ENCODE data around the gene AMOTL1.

AMOTL1 gene

DNA sequence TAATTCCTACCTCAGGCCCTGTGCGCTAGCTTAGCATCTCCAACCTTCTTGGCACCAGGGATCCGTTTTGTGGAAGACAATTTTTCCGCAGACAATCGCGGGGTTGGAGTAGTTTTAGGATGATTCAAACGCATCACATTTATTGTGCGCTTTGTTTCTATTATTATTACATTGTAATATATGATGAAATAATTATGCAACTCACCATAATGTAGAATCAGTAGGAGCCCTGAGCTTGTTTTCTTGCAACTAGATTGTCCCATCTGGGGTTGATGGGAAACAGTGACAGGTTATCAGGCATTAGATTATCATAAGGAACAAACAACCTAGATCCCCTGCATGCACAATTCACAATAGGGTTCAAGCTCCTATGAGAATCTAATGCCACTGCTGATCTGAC is 52.3 kb downstream of the AMOTL1 start:
- H3K27me3 ChIP-seq (ENCODE audit: control insufficient read depth, insufficient read depth, low read length), result no peaks in the 10 kb centered on the region
- H3K9ac ChIP-seq (ENCODE audit: low read depth, low read length), result no peak overlapping the region
- H3K4me1 ChIP-seq (ENCODE audit: control insufficient read depth, insufficient read depth, low read length), result no peaks in the 10 kb centered on the region
- peaks cover 12% of the 10 kb centered on the region for H3K36me3 ChIP-seq (ENCODE audit: control insufficient read depth, insufficient read depth, low read length)
- H3K9me3 ChIP-seq (ENCODE audit: control insufficient read depth, insufficient read depth, low read length), result peaks cover 18% of the 10 kb centered on the region
- no peak overlapping the region for H3K4me3 ChIP-seq (ENCODE audit: low read depth, low read length)

DNA sequence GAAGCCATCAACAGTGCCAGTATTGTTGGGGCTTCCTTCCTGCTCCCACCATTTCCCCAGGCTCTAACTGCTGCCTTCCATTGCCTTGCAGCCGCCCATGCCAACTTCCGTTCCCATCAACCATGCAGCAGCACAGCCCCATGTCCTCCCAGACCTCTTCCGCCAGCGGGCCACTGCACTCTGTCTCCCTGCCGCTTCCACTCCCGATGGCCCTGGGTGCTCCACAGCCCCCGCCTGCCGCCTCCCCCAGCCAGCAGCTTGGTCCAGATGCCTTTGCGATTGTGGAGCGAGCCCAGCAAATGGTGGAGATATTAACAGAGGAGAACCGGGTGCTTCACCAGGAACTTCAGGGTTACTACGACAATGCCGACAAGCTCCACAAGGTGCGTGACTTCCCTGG is 53.3 kb downstream of the AMOTL1 start:
- Histone ChIP-seq H3K4me3 (ENCODE audit: low read depth, low read length) (no peak overlapping the region), H3K27me3 (ENCODE audit: control insufficient read depth, insufficient read depth, low read length) (no peaks in the 10 kb centered on the region), H3K36me3 (ENCODE audit: control insufficient read depth, insufficient read depth, low read length) (peaks cover 12% of the 10 kb centered on the region), H3K9me3 (ENCODE audit: control insufficient read depth, insufficient read depth, low read length) (peaks cover 13% of the 10 kb centered on the region), H3K4me1 (ENCODE audit: control insufficient read depth, insufficient read depth, low read length) (peaks cover 2% of the 10 kb centered on the region), H3K9ac (ENCODE audit: low read depth, low read length) (no peak overlapping the region)

DNA sequence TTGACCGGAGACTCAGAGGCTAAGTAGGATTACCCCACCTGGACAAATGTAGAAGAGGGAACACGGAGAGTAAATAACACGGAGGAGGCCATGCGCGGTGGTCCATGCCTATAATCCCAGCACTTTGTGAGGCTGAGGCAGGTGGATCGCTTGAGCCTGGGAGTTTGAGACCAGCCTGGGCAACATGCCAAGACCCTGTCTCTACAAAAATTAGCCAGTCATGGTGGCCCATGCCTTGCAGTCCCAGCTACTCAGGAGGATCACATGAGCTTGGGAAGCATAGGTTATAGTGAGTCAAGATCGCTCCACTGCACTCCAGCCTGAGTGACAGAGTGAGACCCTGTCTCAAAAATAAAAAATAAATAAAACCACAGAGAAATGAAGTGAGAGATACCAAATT is 53.9 kb downstream of the AMOTL1 start:
- Histone ChIP-seq H3K4me1 (ENCODE audit: control insufficient read depth, insufficient read depth, low read length) (peaks cover 3% of the 10 kb centered on the region), H3K4me3 (ENCODE audit: low read depth, low read length) (no peak overlapping the region), H3K36me3 (ENCODE audit: control insufficient read depth, insufficient read depth, low read length) (peaks cover 9% of the 10 kb centered on the region), H3K9ac (ENCODE audit: low read depth, low read length) (no peak overlapping the region), H3K27me3 (ENCODE audit: control insufficient read depth, insufficient read depth, low read length) (no peaks in the 10 kb centered on the region), H3K9me3 (ENCODE audit: control insufficient read depth, insufficient read depth, low read length) (peaks cover 8% of the 10 kb centered on the region)

DNA sequence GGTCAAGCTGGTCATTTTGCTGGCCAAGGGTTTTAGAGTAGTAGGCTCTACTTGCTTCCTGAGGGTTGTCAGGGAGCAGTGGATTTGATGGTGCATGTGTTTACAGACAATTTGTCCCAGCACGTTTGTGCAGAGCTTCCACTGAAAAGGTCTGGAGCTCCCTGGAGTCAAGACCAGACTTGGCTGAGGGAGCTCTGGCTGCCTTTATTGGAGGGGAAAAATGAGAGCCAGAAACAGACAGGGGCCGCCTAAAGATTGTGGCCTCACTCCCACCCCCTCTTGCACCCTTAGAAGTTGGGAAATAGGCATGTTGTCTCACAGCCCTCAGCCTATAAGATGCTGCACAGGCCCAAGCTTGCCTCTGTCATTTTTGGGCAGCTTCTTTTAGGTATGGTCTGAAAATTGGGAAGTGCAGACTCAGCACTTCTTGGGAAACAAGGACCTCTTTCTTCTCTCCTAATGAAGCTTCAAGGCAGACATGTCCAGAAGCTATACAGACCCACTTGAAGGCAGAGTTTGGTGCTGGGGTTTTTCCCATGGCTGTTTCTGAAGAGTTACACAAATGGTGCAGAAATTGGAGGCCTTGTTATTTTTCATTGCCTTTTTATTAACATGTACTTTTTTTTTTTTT is 55.1 kb downstream of the AMOTL1 start:
- Histone ChIP-seq H3K4me3 (ENCODE audit: low read depth, low read length) (no peak overlapping the region), H3K27me3 (ENCODE audit: control insufficient read depth, insufficient read depth, low read length) (no peaks in the 10 kb centered on the region), H3K4me1 (ENCODE audit: control insufficient read depth, insufficient read depth, low read length) (peaks cover 3% of the 10 kb centered on the region), H3K9ac (ENCODE audit: low read depth, low read length) (no peak overlapping the region), H3K9me3 (ENCODE audit: control insufficient read depth, insufficient read depth, low read length) (peaks cover 3% of the 10 kb centered on the region), H3K36me3 (ENCODE audit: control insufficient read depth, insufficient read depth, low read length) (peaks cover 9% of the 10 kb centered on the region)

DNA sequence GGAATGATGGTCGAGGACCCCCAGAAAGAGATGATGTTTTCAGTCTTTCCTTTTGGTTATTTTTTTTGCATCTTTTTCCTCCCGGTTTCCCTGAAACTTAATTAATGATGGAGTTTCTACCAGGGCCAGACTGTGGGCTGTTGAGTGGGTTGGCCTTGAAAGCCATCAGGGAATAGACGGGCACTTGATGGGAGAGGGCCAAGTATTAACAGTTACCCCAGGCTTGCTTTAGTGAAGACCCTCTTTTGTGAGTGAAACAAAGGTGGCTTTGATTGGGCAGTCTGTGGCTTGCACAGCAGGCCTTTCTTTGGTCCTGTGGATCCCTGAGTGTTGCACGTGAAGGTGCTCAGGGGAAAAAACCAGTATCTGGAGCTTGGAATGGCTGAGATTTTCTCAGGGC is 56.9 kb downstream of the AMOTL1 start:
- H3K9me3 ChIP-seq (ENCODE audit: control insufficient read depth, insufficient read depth, low read length), result no peaks in the 10 kb centered on the region
- H3K4me3 ChIP-seq (ENCODE audit: low read depth, low read length), result no peak overlapping the region
- H3K36me3 ChIP-seq (ENCODE audit: control insufficient read depth, insufficient read depth, low read length), result peaks cover 9% of the 10 kb centered on the region
- H3K4me1 ChIP-seq (ENCODE audit: control insufficient read depth, insufficient read depth, low read length), result peaks cover 3% of the 10 kb centered on the region
- H3K9ac ChIP-seq (ENCODE audit: low read depth, low read length), result no peak overlapping the region
- H3K27me3 ChIP-seq (ENCODE audit: control insufficient read depth, insufficient read depth, low read length), result no peaks in the 10 kb centered on the region

DNA sequence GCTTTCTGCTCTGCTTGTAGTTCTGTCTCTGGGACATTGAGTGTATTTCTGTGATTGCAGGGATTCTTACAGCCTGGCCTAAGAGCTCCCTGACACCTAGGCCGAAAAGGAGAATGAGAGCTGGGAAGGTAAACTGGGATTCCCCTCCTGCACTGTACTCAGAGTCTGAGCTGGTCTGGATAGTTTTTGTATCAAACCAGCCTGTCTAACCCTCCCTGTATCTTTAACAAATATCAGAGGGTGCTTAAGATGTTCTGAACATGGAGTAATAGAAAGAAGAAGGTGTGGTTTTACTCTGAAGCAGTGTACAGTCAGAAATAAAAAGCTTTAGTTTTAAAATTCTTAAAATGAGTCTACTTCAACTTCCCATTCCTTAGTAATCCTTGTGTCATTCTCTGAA is 57.3 kb downstream of the AMOTL1 start:
- no peak overlapping the region for H3K4me3 ChIP-seq (ENCODE audit: low read depth, low read length)
- H3K9ac ChIP-seq (ENCODE audit: low read depth, low read length), result no peak overlapping the region
- H3K9me3 ChIP-seq (ENCODE audit: control insufficient read depth, insufficient read depth, low read length), result no peaks in the 10 kb centered on the region
- no peaks in the 10 kb centered on the region for H3K27me3 ChIP-seq (ENCODE audit: control insufficient read depth, insufficient read depth, low read length)
- H3K4me1 ChIP-seq (ENCODE audit: control insufficient read depth, insufficient read depth, low read length), result peaks cover 3% of the 10 kb centered on the region
- peaks cover 6% of the 10 kb centered on the region for H3K36me3 ChIP-seq (ENCODE audit: control insufficient read depth, insufficient read depth, low read length)

DNA sequence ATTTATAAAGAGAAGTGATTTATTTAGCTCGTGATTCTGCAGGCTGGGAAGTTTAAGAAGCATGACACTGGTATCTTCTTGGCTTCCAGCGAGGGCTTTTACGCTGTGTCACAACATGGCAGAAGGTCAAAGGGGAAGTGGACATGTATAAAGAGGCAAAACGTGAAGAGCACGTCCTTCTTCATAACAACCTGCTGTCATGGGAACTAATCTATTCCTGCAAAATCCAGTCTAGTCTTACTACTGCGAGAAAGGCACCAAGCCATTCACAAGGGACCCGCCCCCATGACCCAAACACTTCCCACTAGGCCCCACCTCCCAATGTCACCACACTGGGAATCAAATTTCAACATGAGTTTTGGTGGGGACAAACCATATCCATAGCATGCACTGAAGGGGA is 58.3 kb downstream of the AMOTL1 start:
- H3K9ac ChIP-seq (ENCODE audit: low read depth, low read length), result no peak overlapping the region
- no peaks in the 10 kb centered on the region for H3K27me3 ChIP-seq (ENCODE audit: control insufficient read depth, insufficient read depth, low read length)
- no peaks in the 10 kb centered on the region for H3K9me3 ChIP-seq (ENCODE audit: control insufficient read depth, insufficient read depth, low read length)
- H3K36me3 ChIP-seq (ENCODE audit: control insufficient read depth, insufficient read depth, low read length), result peaks cover 3% of the 10 kb centered on the region
- H3K4me3 ChIP-seq (ENCODE audit: low read depth, low read length), result no peak overlapping the region
- peaks cover 3% of the 10 kb centered on the region for H3K4me1 ChIP-seq (ENCODE audit: control insufficient read depth, insufficient read depth, low read length)

DNA sequence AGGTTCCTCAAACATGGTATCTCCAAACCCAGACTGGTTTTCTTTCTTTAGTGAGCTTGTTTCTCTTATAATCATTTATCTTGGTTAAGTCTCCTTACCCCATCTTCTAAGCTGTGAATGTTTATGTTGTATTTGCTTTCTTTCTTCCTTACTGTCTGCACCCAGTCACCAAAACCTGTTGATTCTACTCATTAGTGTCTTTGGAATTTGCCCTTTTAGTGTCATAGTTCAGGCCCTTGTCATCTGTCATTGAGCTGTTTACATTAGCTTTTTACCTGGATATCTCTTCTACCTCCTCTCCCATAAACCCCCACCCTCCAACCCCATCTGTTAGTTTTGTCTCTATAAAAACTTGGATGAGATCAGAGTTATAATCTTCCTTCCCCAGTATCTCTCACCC is 59.9 kb downstream of the AMOTL1 start:
- Histone ChIP-seq H3K36me3 (ENCODE audit: control insufficient read depth, insufficient read depth, low read length) (no peaks in the 10 kb centered on the region), H3K4me1 (ENCODE audit: control insufficient read depth, insufficient read depth, low read length) (peaks cover 3% of the 10 kb centered on the region), H3K4me3 (ENCODE audit: low read depth, low read length) (no peak overlapping the region), H3K9ac (ENCODE audit: low read depth, low read length) (no peak overlapping the region), H3K9me3 (ENCODE audit: control insufficient read depth, insufficient read depth, low read length) (no peaks in the 10 kb centered on the region), H3K27me3 (ENCODE audit: control insufficient read depth, insufficient read depth, low read length) (no peaks in the 10 kb centered on the region)

DNA sequence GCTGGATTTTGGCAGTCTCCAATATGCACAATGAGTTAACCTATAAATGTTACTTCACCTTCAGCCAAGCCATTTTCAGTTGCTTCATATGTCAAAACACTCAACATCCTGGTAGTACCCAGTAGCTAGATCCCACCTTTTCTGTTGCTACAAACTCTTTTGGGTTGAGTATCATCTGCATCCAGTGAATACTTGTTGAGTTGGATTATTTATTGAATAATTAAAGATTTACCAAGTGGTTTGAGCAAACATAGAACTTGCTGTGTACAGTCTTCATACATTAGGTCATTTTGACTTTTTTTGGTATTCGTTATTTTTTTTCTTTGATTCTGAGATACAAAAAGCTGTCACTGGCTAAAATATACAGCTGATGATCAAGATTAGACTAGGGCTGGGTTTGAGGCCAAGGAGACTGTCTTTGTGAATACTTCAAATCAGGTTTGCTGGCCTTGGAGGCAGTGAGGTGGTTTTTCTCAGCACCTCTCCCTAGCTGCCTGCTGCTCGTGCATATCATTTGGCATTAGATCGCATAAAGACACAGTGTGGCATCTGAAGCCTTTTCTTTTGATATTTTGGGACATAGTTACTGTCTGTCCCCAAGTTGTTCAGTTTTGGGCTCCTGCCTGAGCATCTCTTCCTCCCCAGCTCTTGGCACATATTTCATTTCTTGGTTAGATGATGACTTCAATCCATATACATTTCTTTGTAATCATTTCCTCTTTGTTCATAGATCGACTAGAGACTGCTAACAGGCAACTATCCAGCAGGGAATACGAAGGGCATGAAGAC is 62.8 kb downstream of the AMOTL1 start:
- Histone ChIP-seq H3K4me1 (ENCODE audit: control insufficient read depth, insufficient read depth, low read length) (peaks cover 3% of the 10 kb centered on the region), H3K9me3 (ENCODE audit: control insufficient read depth, insufficient read depth, low read length) (no peaks in the 10 kb centered on the region)

DNA sequence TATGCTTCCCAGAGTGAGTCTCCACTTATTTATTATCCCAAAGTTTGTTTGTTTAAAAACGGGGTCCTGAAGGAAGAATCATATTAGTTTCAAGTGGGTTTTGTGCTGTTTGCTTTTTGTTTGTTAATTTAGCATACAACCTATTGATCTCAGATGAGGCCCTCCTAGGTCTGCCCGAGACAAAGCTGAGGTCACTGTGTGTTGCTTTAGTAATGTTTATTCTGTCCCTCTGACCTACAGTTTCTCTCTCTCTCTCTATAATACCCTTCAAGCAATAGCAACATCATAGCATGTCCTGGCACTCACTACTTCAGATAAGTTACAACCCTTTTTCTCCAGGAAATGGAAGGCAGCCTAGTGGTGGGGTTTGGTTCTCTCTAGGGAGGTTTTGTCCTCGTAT is 63.4 kb downstream of the AMOTL1 start:
- H3K36me3 ChIP-seq (ENCODE audit: control insufficient read depth, insufficient read depth, low read length), result no peaks in the 10 kb centered on the region

More for the DNA sequence above, 62.8 kb downstream of the AMOTL1 start:
- Histone ChIP-seq H3K9ac (ENCODE audit: low read depth, low read length) (no peak overlapping the region), H3K36me3 (ENCODE audit: control insufficient read depth, insufficient read depth, low read length) (no peaks in the 10 kb centered on the region), H3K4me3 (ENCODE audit: low read depth, low read length) (no peak overlapping the region), H3K27me3 (ENCODE audit: control insufficient read depth, insufficient read depth, low read length) (no peaks in the 10 kb centered on the region)

DNA sequence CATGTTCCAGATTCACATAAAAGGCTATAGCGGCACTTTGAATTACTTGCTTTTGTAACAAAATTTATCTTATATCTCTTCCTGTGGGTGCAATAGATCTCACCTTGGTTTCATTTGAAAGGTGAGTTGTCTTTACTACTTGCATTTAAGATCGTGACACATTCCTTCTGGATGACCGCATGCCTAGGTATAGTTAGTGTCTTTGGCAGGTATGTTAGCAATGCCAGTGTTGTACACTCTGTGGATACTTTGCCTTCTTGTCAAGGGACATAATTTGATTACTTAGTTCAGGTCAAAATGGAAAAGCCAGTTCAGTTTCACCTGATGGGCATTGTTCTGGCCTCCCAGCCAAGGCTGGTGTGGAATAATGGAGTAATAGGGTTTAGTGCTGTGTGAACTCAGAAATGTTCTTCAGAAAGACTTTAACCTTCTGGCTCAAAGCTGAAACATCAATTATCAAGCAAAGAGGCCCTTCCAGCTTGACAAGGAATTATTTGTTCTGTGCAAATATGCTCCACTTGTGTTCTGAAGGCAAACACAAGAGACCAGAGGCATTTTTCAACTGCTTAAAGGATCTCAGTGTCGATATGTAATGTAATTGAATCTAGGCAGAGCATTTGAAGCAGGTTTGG is 64.6 kb downstream of the AMOTL1 start:
- Histone ChIP-seq H3K9ac (ENCODE audit: low read depth, low read length) (no peak overlapping the region), H3K27me3 (ENCODE audit: control insufficient read depth, insufficient read depth, low read length) (no peaks in the 10 kb centered on the region), H3K9me3 (ENCODE audit: control insufficient read depth, insufficient read depth, low read length) (no peaks in the 10 kb centered on the region), H3K36me3 (ENCODE audit: control insufficient read depth, insufficient read depth, low read length) (no peaks in the 10 kb centered on the region), H3K4me1 (ENCODE audit: control insufficient read depth, insufficient read depth, low read length) (no peaks in the 10 kb centered on the region), H3K4me3 (ENCODE audit: low read depth, low read length) (no peak overlapping the region)

More for the DNA sequence above, 63.4 kb downstream of the AMOTL1 start:
- H3K9ac ChIP-seq (ENCODE audit: low read depth, low read length), result no peak overlapping the region
- H3K4me3 ChIP-seq (ENCODE audit: low read depth, low read length), result no peak overlapping the region
- no peaks in the 10 kb centered on the region for H3K4me1 ChIP-seq (ENCODE audit: control insufficient read depth, insufficient read depth, low read length)
- no peaks in the 10 kb centered on the region for H3K27me3 ChIP-seq (ENCODE audit: control insufficient read depth, insufficient read depth, low read length)
- H3K9me3 ChIP-seq (ENCODE audit: control insufficient read depth, insufficient read depth, low read length), result no peaks in the 10 kb centered on the region
